ENCODE results near the gene TFIP11. TPM values are rescaled to one million over a fixed set of nuclear protein-coding genes. Genes with fewer than 3 reads are reported as not detected.

The TFIP11 gene
- total and polyA plus RNA-seq, 2 of the 13 experiments (the other 11 are each of a cell fraction or from before 2014, with no cell fraction given), result 15.4 to 22.8 TPM

DNA sequence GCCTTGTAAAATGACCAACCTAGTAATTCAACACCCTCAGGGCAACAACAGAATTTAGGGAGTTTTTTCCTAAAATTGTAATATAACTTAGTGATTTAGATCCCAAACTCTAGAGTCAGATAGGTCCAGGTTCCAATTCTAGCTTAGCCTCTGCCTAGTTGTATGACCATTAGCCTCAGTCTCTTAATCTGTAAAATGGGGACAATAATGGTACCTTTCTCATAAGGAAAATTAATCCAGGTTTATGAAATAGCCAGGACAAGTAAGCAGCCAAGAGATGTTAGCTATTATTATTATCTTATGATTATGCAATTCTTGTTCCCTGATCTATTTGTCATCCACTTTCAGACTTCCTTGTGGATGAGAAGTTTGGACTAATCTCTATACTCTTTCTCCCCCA, 4.1 kb downstream of the TFIP11 start:
- H3K9me3 ChIP-seq (ENCODE audit: low read length), result no peaks in the 10 kb centered on the region
- no peak overlapping the region for H3K4me3 ChIP-seq (replicated peaks in 1 of 3; ENCODE audit: insufficient read depth in 1 of 3, low read depth in 2 of 3, low read length in 3 of 3)
- no peaks in the 10 kb centered on the region for H4K20me1 ChIP-seq (ENCODE audit: insufficient read depth, low read length)
- in situ Hi-C loops (cut with HindIII; ENCODE audit: extremely low pct_ligation_motif_present, low pct_unique_long_range_greater_than_20kb), result no loop called here
- POLR2A ChIA-PET, result interaction anchor here (0.8 to 2.1 kb wide), 2 partner anchors 11 to 24 kb away, joined by 3 to 5 read pairs; partner anchors contain the start of genes HPS4 and SRRD
- H2AFZ ChIP-seq (ENCODE audit: low read length), result no peak overlapping the region
- no peak overlapping the region for H3K27ac ChIP-seq (ENCODE audit: extremely low read length, insufficient read depth, low read length)
- no peak overlapping the region for H3K9ac ChIP-seq (ENCODE audit: insufficient read depth, low read depth, low read length)
- FAIRE-seq, result no peak
- H3K36me3 ChIP-seq (replicated peaks in 1 of 2; ENCODE audit: control insufficient read depth in 1 of 2, insufficient read depth in 2 of 2, low read length in 2 of 2), result peaks cover 22 to 50% of the 10 kb centered on the region in 2 experiments
- intact Hi-C loops (cut with micrococcal nuclease; ENCODE audit: unreplicated experiment), result no loop called here
- BruUV-seq (replicated peaks), result no TSS peak
- peaks cover 9% of the 10 kb centered on the region for H3K4me1 ChIP-seq (ENCODE audit: insufficient read depth, low read length)
- no peak for ATAC-seq
- no peaks in the 10 kb centered on the region; a peak in 1 of 5 replicates for H3K27me3 ChIP-seq (ENCODE audit: control insufficient read depth in 1 of 2, insufficient read depth in 2 of 2, low read length in 2 of 2)
- no peak overlapping the region for H3K4me2 ChIP-seq (ENCODE audit: low read depth, low read length)
- CTCF ChIA-PET (ENCODE audit: low intra/inter-chr PET ratio, low total read pairs), result no interaction called here
- peaks cover 17% of the 10 kb centered on the region for H3K79me2 ChIP-seq (ENCODE audit: insufficient read depth, low read length)
- TF ChIP-seq ZNF629 (CRISPR knock-in tag; conservative IDR thresholded peaks at IDR 0.05) (peak; percentile 63), DNMT3B (CRISPR knock-in tag; conservative IDR thresholded peaks at IDR 0.05) (no peak)
- DNase-seq (ENCODE audit: low spot score), result no peak

DNA sequence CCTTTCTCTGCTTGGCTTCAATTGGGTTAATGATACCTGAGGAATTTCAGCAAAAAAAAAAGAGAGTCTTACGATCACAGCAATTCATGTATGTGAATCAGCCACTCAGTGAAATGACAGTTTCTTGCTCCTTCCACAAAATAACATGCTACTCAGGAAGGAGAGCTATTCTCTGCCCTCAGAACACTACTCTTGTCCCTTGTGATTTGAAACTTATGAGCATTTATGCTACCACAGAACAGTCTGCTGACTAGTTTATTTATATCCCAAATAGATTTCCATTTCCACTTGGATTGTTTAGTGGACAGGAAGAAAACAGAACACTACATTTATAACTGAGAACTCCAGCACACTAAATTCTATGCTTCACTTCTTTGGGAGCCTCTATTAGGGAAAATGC, 8.5 kb downstream of the TFIP11 start:
- DNase-seq (ENCODE audit: low spot score), result no peak
- no peak overlapping the region for H2AFZ ChIP-seq (ENCODE audit: low read length)
- no peaks in the 10 kb centered on the region for H3K9me3 ChIP-seq (ENCODE audit: low read length)
- H3K4me3 ChIP-seq (replicated peaks in 1 of 3; ENCODE audit: insufficient read depth in 1 of 3, low read depth in 2 of 3, low read length in 3 of 3), result no peak overlapping the region
- TF ChIP-seq HIVEP1 (CRISPR knock-in tag; IDR thresholded peaks at IDR 0.05) (no peak), ZMAT3 (CRISPR knock-in tag; conservative IDR thresholded peaks at IDR 0.05) (no peak), JARID2 (CRISPR knock-in tag; IDR thresholded peaks at IDR 0.05; ENCODE audit: insufficient replicate concordance) (no peak)
- H3K27ac ChIP-seq (ENCODE audit: extremely low read length, insufficient read depth, low read length), result no peak overlapping the region
- H3K9ac ChIP-seq (ENCODE audit: insufficient read depth, low read depth, low read length), result no peak overlapping the region
- BruUV-seq (replicated peaks), result no TSS peak
- ATAC-seq, result no peak
- H3K27me3 ChIP-seq (ENCODE audit: control insufficient read depth in 1 of 2, insufficient read depth in 2 of 2, low read length in 2 of 2), result no peaks in the 10 kb centered on the region
- no peak overlapping the region for H3K4me2 ChIP-seq (ENCODE audit: low read depth, low read length)
- H3K79me2 ChIP-seq (ENCODE audit: insufficient read depth, low read length), result no peaks in the 10 kb centered on the region
- H3K4me1 ChIP-seq (ENCODE audit: insufficient read depth, low read length), result no peaks in the 10 kb centered on the region
- peaks cover 28 to 77% of the 10 kb centered on the region in 2 experiments for H3K36me3 ChIP-seq (replicated peaks in 1 of 2; ENCODE audit: control insufficient read depth in 1 of 2, insufficient read depth in 2 of 2, low read length in 2 of 2)
- no peaks in the 10 kb centered on the region for H4K20me1 ChIP-seq (ENCODE audit: insufficient read depth, low read length)
- in situ Hi-C loops (cut with HindIII; ENCODE audit: extremely low pct_ligation_motif_present, low pct_unique_long_range_greater_than_20kb) (no loop called here), intact Hi-C loops (cut with micrococcal nuclease; ENCODE audit: unreplicated experiment) (no loop called here)
- POLR2A ChIA-PET, result no interaction called here
- CTCF ChIA-PET (ENCODE audit: low intra/inter-chr PET ratio, low total read pairs), result no interaction called here
- FAIRE-seq, result no peak
- WGBS (ENCODE audit: low lambda C conversion rate), result 100% methylated on average over 1 of the region's 1 CpG

All from HepG2 (cell line).